ENCODE data around the gene EDC4. TPM values are rescaled to one million over a fixed set of nuclear protein-coding genes. Genes with fewer than 3 reads are reported as not detected.

The EDC4 gene
- total and polyA plus RNA-seq, 2 of the 13 experiments (the other 11 are each of a cell fraction or from before 2014, with no cell fraction given), result 51.4 to 59.1 TPM

DNA sequence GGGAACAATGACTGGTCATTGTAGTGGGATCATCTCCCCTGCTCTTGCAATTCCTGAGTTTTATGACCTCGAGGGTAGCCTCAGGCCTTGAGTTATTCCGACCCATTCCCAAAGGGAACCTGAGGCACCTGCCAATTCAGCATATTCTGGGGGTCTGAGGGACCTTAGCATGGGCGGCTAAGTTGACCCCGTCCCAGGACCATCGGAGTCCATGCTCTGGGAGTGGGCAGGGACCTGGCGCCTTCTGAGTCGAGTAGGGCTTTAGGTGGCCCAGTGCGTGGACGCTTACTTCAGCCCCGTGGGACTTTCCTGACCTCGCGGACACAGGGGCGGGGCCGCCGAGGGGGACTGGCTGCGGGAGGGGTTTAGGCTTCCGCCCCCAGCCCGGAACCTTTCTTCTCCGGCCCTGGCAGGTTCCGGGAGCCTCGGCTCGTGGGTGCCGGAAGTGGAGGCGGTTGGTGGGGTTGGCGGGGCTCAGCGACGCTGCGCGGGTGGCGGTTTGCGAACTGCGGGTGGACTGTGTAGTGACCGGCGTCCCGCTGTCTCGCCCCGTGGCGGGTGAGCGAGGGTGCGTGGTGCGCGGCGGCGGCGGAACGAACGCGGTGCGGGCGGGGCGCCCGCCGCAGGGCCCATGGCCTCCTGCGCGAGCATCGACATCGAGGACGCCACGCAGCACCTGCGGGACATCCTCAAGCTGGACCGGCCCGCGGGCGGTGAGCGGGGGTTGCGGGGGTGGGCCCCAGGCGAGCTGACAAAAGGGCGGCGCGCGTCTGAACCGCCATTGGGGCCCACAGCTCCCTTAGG lies at the start of gene EDC4 (continued):
- TF ChIP-seq, protein P1, sequence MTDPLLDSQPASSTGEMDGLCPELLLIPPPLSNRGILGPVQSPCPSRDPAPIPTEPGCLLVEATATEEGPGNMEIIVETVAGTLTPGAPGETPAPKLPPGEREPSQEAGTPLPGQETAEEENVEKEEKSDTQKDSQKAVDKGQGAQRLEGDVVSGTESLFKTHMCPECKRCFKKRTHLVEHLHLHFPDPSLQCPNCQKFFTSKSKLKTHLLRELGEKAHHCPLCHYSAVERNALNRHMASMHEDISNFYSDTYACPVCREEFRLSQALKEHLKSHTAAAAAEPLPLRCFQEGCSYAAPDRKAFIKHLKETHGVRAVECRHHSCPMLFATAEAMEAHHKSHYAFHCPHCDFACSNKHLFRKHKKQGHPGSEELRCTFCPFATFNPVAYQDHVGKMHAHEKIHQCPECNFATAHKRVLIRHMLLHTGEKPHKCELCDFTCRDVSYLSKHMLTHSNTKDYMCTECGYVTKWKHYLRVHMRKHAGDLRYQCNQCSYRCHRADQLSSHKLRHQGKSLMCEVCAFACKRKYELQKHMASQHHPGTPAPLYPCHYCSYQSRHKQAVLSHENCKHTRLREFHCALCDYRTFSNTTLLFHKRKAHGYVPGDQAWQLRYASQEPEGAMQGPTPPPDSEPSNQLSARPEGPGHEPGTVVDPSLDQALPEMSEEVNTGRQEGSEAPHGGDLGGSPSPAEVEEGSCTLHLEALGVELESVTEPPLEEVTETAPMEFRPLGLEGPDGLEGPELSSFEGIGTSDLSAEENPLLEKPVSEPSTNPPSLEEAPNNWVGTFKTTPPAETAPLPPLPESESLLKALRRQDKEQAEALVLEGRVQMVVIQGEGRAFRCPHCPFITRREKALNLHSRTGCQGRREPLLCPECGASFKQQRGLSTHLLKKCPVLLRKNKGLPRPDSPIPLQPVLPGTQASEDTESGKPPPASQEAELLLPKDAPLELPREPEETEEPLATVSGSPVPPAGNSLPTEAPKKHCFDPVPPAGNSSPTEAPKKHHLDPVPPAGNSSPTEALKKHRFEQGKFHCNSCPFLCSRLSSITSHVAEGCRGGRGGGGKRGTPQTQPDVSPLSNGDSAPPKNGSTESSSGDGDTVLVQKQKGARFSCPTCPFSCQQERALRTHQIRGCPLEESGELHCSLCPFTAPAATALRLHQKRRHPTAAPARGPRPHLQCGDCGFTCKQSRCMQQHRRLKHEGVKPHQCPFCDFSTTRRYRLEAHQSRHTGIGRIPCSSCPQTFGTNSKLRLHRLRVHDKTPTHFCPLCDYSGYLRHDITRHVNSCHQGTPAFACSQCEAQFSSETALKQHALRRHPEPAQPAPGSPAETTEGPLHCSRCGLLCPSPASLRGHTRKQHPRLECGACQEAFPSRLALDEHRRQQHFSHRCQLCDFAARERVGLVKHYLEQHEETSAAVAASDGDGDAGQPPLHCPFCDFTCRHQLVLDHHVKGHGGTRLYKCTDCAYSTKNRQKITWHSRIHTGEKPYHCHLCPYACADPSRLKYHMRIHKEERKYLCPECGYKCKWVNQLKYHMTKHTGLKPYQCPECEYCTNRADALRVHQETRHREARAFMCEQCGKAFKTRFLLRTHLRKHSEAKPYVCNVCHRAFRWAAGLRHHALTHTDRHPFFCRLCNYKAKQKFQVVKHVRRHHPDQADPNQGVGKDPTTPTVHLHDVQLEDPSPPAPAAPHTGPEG (CRISPR knock-in tag; IDR thresholded peaks at IDR 0.05), result peak; percentile 94
- TF ChIP-seq ZSCAN20 (CRISPR knock-in tag; IDR thresholded peaks at IDR 0.05; ENCODE audit: borderline replicate concordance), result peak; percentile 68; the same call in 1 of the 2 replicates
- peak; percentile 93 for TF ChIP-seq POLR2G (IDR thresholded peaks at IDR 0.05; ENCODE audit: low read depth, low read length)
- peak; percentile 98 for TF ChIP-seq RBM22 (optimal IDR thresholded peaks at IDR 0.05; ENCODE audit: low read length)
- TF ChIP-seq ZNF101 (CRISPR knock-in tag; IDR thresholded peaks at IDR 0.05; ENCODE audit: borderline replicate concordance, low read depth), result no peak
- peak; percentile 98 for TF ChIP-seq RELA (CRISPR knock-in tag; IDR thresholded peaks at IDR 0.05)
- peak; percentile 76 for TF ChIP-seq ZNF143 (CRISPR knock-in tag; IDR thresholded peaks at IDR 0.05)
- TF ChIP-seq SMAD1 (CRISPR knock-in tag; IDR thresholded peaks at IDR 0.05; ENCODE audit: borderline replicate concordance, low read depth), result peak; percentile 93; the same call in 1 of the 2 replicates
- TF ChIP-seq NONO (IDR thresholded peaks at IDR 0.05), result no peak
- TF ChIP-seq NONO (CRISPR knock-in tag; conservative IDR thresholded peaks at IDR 0.05), result peak; percentile 99
- peak; percentile 95 for TF ChIP-seq YEATS2 (CRISPR knock-in tag; IDR thresholded peaks at IDR 0.05; ENCODE audit: borderline replicate concordance)
- no peak for TF ChIP-seq ZFP36 (IDR thresholded peaks at IDR 0.05; ENCODE audit: borderline replicate concordance, low read depth, low read length, partially characterized antibody)
- TF ChIP-seq KLF11 (CRISPR knock-in tag; IDR thresholded peaks at IDR 0.05), result peak; percentile 69; the same call in 1 of the 2 replicates
- peak; percentile 54 to 81 for TF ChIP-seq MAFK (conservative IDR thresholded peaks at IDR 0.05 in 1 of 2, IDR thresholded peaks at IDR 0.05 in 1 of 2; ENCODE audit: low read length in 2 of 2)
- no peak for TF ChIP-seq ZNF382 (CRISPR knock-in tag; IDR thresholded peaks at IDR 0.05; ENCODE audit: borderline replicate concordance)
- TF ChIP-seq, protein P2, sequence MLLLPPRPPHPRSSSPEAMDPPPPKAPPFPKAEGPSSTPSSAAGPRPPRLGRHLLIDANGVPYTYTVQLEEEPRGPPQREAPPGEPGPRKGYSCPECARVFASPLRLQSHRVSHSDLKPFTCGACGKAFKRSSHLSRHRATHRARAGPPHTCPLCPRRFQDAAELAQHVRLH (CRISPR knock-in tag; IDR thresholded peaks at IDR 0.05; ENCODE audit: borderline replicate concordance, low read depth), result peak; percentile 91
- peak; percentile 95 for TF ChIP-seq RBM39 (IDR thresholded peaks at IDR 0.05; ENCODE audit: low read depth, low read length, poor library complexity, severe bottlenecking)
- TF ChIP-seq MBNL3 (CRISPR knock-in tag; conservative IDR thresholded peaks at IDR 0.05), result no peak
- no peak for TF ChIP-seq ATF7 (IDR thresholded peaks at IDR 0.05)
- TF ChIP-seq ATF7 (CRISPR knock-in tag; IDR thresholded peaks at IDR 0.05), result no peak
- peak; percentile 49; the same call in 1 of the 2 replicates for TF ChIP-seq ZNF879 (CRISPR knock-in tag; IDR thresholded peaks at IDR 0.05)
- TF ChIP-seq, protein P3, sequence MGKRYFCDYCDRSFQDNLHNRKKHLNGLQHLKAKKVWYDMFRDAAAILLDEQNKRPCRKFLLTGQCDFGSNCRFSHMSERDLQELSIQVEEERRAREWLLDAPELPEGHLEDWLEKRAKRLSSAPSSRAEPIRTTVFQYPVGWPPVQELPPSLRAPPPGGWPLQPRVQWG (CRISPR knock-in tag; IDR thresholded peaks at IDR 0.05; ENCODE audit: borderline replicate concordance, low read depth), result no peak
- peak; percentile 81; the same call in 1 of the 2 replicates for TF ChIP-seq ZNF446 (CRISPR knock-in tag; IDR thresholded peaks at IDR 0.05)
- TF ChIP-seq RFX3 (CRISPR knock-in tag; IDR thresholded peaks at IDR 0.05), result no peak; the same call in 1 of the 2 replicates
- TF ChIP-seq ZNF616 (CRISPR knock-in tag; IDR thresholded peaks at IDR 0.05; ENCODE audit: low read depth), result peak; percentile 61
